Left ventricle myocardium inferior (tissue), 1 donor: ENCODE data around the gene UNC119. TPM values are rescaled to one million over a fixed set of nuclear protein-coding genes. Genes with fewer than 3 reads are reported as not detected.

Source experiments
- DNase-seq: peaks from one replicate; pipeline ENCODE4 v3.0.0-alpha.2; 2020
- H3K27ac ChIP-seq: fragments of 200-600 bp; replicated peaks from 2 replicates; pipeline ENCODE4 v1.8.0; 2021
- H3K27me3 ChIP-seq: fragments of 200-600 bp; 2 replicates; pipeline ENCODE4 v1.8.0; 2021; ENCODE audit warnings: low read depth
- H3K36me3 ChIP-seq: fragments of 200-600 bp; 2 replicates; pipeline ENCODE4 v1.8.0; 2021
- H3K4me1 ChIP-seq: fragments of 200-600 bp; 2 replicates; pipeline ENCODE4 v1.8.0; 2021
- H3K4me3 ChIP-seq: fragments of 200-600 bp; 2 replicates; pipeline ENCODE4 v1.8.0; 2021; ENCODE audit warnings: mild to moderate bottlenecking, moderate library complexity
- H3K9me3 ChIP-seq: fragments of 200-600 bp; replicated peaks from 2 replicates; pipeline ENCODE4 v1.8.0; 2021
- intact Hi-C: fragments of 100-400 bp; cut with micrococcal nuclease; formaldehyde crosslinking; loops from one replicate; pipeline ENCODE4 v1.11.0; 2022
- total RNA-seq: library from RNA; stranded (reverse); fragmentation: NEBNext Ultra II Directional; extraction: Animal tissue kit (Norgen Biotek cat#: 25700); gene quantifications from one replicate; pipeline ENCODE4 v1.2.1, GENCODE V29; 2021
- TF ChIP-seq, protein P1 (sequence below): fragments of 200-600 bp; IDR thresholded peaks from 2 replicates; pipeline ENCODE4 v1.8.0; 2021; ENCODE audit warnings: antibody characterized with exemption, mild to moderate bottlenecking, borderline replicate concordance
- donor health status: DM: no; HTN: yes; CAD: no; lungs with severe emphysema.

UNC119 gene
- total RNA-seq, 1 donor from 2014 or later = 22.5 TPM

DNA sequence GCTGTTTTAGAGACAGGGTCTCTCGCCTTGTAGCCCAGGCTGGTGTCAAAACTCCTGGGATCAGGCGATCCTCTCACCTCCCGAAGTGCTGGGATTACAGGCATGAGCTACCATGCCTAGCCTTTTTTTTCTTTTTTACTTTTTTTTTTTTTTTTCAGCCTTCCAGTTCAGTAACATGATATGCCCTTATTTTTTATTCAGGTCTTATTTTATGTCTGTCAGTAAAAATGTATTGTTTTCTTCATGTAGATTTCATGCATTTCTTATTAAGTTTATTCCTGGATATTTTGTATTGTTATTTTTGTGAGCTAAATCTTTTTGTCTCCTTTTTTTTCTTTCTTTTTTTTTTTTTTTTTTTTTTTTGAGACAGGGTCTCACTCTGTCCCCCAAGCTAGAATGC lies 49.0 kb downstream of the UNC119 start:
- no peaks in the 10 kb centered on the region for H3K9me3 ChIP-seq
- intact Hi-C loops = no loop called here
- TF ChIP-seq, protein P1, sequence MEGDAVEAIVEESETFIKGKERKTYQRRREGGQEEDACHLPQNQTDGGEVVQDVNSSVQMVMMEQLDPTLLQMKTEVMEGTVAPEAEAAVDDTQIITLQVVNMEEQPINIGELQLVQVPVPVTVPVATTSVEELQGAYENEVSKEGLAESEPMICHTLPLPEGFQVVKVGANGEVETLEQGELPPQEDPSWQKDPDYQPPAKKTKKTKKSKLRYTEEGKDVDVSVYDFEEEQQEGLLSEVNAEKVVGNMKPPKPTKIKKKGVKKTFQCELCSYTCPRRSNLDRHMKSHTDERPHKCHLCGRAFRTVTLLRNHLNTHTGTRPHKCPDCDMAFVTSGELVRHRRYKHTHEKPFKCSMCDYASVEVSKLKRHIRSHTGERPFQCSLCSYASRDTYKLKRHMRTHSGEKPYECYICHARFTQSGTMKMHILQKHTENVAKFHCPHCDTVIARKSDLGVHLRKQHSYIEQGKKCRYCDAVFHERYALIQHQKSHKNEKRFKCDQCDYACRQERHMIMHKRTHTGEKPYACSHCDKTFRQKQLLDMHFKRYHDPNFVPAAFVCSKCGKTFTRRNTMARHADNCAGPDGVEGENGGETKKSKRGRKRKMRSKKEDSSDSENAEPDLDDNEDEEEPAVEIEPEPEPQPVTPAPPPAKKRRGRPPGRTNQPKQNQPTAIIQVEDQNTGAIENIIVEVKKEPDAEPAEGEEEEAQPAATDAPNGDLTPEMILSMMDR = no peak
- no peak for DNase-seq
- peaks cover 46% of the 10 kb centered on the region for H3K27me3 ChIP-seq
- peaks cover 8% of the 10 kb centered on the region for H3K4me1 ChIP-seq
- H3K27ac ChIP-seq = no peak overlapping the region
- no peak overlapping the region for H3K4me3 ChIP-seq
- no peaks in the 10 kb centered on the region for H3K36me3 ChIP-seq

DNA sequence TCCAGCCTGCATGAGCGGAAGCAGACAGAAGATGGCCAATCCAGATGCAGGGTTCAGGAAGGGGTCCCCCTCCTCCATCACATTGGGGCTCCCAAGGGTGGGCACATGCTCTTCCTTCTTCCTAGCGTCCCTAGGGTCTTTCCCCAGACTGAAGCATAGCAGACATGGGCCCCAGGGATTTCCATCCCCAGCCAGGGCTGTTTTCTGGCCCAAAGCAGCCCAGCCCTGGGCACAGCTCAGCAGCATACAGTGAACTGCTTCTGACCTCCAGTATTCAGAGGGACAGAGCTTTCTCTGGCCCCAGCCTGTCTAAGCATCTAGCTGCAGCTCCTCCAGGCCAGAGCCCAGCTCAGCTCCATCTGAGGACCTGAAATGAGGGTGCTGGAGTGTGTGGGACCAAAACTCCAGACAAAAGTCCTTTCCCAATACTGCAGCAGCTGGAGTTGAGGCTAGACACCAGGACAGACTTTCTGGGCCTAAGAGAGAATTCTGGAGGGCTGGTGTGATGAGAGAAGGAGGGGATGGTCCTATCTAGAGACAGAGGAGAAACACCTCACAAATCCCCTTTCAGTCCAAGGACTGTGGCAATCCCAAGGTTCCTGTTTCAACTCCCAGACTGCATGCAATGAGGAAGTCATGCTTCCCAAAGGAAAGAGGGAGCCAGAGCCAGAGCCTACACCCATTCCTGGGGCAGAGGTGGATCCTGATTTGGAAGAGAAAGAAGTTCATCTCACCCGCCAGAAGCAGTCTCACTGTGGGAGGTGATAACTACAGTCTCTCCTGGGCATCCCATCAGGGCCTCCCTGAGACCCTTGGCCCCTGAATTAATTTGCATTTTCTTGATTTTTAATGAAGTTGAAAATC lies 50.8 kb downstream of the UNC119 start:
- intact Hi-C loops = no loop called here

DNA sequence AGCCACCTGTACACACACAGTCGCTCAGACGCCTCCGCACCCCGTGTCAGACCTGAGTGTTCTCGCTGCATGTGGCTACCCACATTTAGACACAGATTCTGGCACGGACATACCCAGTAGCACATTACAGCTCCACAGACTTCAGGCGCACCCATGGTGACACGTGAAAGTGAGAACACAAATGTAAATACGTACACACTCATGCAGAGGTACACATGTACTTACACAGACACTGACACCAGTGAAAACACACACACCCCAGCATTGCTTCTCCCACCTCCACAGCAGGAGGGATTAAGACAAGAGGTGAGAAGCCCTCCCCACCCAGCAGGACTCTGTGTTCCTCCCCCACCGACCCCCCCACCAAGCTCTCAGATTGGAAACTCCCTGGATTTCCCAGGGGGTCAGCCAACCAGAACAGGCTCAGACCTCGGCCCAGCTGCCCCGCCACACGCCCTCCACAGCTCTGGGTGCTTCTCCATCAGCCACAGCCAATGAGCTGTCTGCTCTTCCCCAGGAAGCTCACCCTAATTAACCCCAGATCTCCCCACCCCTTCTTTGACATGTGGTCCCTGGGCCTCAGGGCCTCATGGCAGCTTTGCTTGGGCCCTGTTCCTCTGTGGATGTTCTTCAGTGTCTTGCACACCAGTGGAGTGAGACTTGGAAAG lies 51.6 kb downstream of the UNC119 start:
- Histone ChIP-seq H3K27ac (no peak overlapping the region), H3K36me3 (no peaks in the 10 kb centered on the region), H3K4me3 (no peak overlapping the region), H3K4me1 (peaks cover 8% of the 10 kb centered on the region), H3K9me3 (no peaks in the 10 kb centered on the region), H3K27me3 (peaks cover 39% of the 10 kb centered on the region)
- TF ChIP-seq, protein P1 = no peak
- DNase-seq = no peak
- intact Hi-C loops = no loop called here

More for the DNA sequence above, 50.8 kb downstream of the UNC119 start:
- DNase-seq = no peak
- Histone ChIP-seq H3K36me3 (no peaks in the 10 kb centered on the region), H3K27me3 (peaks cover 39% of the 10 kb centered on the region), H3K4me3 (no peak overlapping the region), H3K9me3 (no peaks in the 10 kb centered on the region), H3K27ac (no peak overlapping the region), H3K4me1 (peaks cover 8% of the 10 kb centered on the region)
- TF ChIP-seq, protein P1 = no peak

DNA sequence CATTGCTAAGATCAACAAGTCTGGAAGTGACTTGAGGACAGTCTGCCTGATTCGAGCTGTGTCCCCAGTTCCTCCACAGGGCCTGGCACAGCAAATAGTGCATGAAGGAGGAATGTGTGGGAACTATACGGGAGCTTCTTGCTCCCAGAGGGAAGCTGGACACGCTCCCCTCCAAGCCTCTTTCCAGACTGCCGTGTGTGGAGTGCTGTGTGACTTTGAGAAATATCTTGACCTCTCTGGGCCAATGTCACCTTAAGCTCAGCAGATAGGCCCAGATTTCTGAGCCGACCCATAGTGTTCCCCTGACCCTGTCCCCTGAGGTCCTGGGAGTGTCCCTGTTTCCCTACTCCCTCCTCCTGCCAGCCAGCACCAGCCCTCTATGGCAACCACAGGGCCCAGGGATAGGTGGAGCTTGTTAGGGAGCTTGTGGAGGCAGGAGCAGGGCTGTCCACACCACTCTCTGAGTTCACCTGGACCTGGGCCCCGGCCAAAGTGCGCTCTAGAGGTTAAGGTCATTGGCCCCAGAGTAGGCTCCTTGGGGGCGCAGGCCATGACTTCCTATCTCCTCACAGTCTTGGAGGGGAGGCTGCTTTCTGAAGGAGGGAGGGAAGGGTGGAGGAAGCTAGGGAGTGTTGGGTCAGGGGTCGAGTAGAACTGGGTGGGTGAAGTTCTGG lies 52.6 kb downstream of the UNC119 start:
- no peak for DNase-seq
- intact Hi-C loops = loop anchor here (5.0 kb wide), 1 partner anchor 112 kb away; the partner anchor contains the start of gene RSKR
- H3K27me3 ChIP-seq = peaks cover 39% of the 10 kb centered on the region

DNA sequence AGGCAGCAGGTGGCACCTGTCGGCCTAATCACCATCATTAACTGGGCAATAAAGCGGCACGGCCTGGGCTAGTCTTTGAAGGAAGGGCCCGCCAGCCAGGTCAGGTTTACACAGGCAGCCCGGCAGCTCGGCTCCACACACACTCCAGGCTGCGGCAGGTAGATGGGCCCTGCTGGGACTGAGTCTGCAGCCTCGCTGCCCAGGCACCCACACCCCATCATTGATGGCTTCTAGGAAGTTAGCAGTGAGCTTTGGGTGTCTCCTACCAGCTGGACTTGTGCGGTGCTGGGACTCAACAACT lies 53.1 kb downstream of the UNC119 start:
- TF ChIP-seq, protein P1 = no peak
- H3K4me3 ChIP-seq = no peak overlapping the region
- no peak for DNase-seq
- H3K36me3 ChIP-seq = no peaks in the 10 kb centered on the region
- H3K27ac ChIP-seq = no peak overlapping the region
- H3K27me3 ChIP-seq = peaks cover 38% of the 10 kb centered on the region
- no peaks in the 10 kb centered on the region for H3K9me3 ChIP-seq
- peaks cover 8% of the 10 kb centered on the region for H3K4me1 ChIP-seq
- intact Hi-C loops = loop anchor here (5.0 kb wide), 1 partner anchor 113 kb away; the partner anchor contains the start of gene RSKR

More for the DNA sequence above, 52.6 kb downstream of the UNC119 start:
- Histone ChIP-seq H3K27ac (no peak overlapping the region), H3K4me1 (peaks cover 8% of the 10 kb centered on the region), H3K4me3 (no peak overlapping the region), H3K9me3 (no peaks in the 10 kb centered on the region), H3K36me3 (no peaks in the 10 kb centered on the region)
- TF ChIP-seq, protein P1 = no peak
